NCI-H187 (cell line): ENCODE measurements around the gene RPS26.

ENCODE experiments used
- DNase-seq, 2 experiments: peaks; one replicate each; lab custom pipeline; 2025; lab: John Stamatoyannopoulos, UW

Gene RPS26

DNA sequence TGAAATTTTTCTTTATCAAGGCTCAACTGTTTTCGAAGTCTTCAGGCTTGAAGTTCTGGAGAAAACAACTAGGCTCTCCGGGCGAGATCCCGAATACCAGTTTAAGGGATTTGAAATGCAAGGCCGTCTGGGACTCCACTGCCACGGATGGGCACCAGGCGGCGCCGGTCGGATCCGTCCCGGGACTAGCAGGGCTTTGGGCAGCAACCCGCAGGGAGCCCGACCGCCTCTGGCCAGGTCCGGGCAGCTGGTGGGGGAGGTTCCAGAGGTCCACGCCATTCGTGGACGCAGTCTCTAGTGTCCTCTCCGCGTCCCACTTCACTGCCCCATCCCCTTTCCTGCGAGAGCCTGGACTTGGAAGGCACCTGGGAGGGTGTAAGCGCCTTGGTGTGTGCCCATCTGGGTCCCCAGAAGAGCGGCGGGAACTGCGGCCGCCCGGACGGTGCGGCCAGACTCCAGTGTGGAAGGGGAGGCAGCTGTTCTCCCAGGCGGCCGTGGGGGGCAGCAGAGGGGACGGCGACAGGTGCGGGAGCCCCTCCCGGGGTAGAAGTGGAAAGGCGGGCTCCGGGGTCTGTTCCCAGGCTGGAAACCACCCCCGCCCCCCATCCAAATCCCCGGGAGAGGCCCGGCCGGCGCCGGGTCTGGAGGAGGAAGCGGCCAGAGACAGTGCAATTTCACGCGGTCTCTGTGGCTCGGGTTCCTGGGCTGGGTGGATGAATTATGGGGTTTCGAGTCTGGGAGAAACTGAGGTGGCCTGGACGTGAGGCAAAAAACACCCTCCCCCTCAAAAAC is 37.4 kb downstream of the RPS26 start:
- peak; percentile 18 to 35 for DNase-seq

- peak; percentile 43 to 54 for DNase-seq
Measured at GRCh38 chr12:56079723-56080555, 38.2 kb downstream of the RPS26 start, which contains the start of gene ERBB3. Gene ERBB3, plus strand, starts transcription at chr12:56080165. Its CDS starts 136 bp downstream, at chr12:56080301.

- no peak for DNase-seq
Measured at GRCh38 chr12:56080556-56081138, 38.9 kb downstream of the RPS26 start.

DNA sequence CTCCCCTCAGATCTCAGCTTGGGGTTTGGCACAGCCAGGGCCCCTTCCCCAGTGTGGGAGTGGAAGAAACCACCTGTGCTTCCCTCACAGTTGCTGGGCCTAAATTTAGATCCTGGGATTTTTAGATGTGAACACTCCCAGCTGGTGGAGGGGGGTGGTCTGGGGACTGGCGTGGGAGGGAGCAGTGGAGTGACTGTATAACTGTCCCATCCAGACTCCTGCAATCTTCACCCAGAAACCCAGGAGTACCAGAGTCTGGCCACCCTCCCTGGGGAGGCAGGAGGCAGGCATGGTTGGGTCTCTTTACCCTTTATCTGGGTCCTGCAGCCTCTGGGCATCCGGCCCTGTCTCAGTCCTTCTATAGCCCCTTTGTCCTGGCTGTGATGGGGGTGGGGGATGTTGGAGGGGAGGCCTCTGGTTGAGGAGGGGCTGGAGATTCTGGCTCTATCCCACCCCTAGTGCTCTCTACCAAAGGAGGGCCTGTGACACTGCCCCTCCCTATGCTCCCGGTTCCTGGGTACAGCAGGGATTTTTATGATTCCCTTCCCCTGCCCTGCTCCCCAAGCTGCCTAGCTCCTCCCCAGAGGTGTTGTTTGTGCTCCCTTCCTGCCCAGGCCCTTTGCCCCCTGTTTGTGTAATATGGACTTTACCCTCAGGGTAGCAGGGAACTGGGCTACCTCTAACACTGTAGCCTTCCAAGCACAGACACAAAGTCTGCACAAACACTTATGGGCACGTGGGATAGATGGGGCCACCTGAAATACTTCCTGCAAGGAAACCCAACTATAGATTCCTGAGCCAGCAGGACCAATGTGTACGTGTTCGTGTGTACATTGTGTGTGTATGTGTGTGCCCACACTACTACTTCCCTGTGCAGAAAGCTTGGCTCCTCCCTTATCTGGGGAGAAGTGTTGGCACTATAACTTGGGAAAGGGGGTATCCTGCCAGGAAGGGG is 40.0 kb downstream of the RPS26 start:
- DNase-seq = no peak

DNA sequence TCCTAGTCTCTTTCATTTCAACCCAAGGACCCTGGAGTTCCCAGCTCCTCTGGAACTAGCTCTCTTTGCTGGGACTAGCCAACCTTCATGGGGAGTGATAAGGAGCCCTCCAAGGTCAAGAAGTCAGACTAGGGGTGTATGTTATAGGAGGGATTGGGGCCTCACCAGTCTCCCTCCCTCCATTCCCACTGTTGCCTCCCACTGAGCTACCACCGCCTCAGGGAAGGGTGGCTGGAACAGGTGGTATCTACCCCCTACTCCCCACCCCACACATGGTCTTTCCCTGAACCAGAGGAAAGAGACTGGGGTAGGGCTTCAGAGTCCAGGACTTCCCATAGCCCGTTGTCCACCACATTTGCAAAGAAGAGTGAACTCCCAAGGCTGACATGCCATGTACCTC is 40.7 kb downstream of the RPS26 start:
- DNase-seq = no peak

GRCh38 chr12:56082967-56083366 is 41.2 kb downstream of the RPS26 start:
- DNase-seq = no peak

DNA sequence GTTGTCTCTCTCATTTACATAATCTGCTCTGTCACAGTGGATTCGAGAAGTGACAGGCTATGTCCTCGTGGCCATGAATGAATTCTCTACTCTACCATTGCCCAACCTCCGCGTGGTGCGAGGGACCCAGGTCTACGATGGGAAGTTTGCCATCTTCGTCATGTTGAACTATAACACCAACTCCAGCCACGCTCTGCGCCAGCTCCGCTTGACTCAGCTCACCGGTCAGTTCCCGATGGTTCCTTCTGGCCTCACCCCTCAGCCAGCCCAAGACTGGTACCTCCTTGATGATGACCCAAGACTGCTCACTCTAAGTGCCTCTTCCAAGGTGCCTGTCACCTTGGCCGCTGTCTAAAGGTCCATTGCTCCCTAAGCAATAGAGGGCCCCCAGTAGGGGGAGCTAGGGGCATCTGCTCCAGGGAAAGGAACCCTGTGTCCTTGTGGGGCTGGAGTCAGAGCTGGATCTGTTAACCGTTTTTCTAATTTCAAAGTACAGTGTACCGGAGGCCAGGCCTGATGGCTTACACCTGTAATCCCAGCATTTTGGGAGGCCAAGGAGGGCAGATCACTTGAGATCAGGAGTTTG is 43.3 kb downstream of the RPS26 start:
- DNase-seq = no peak

GRCh38 chr12:56086096-56086495 is 44.4 kb downstream of the RPS26 start:
- DNase-seq = no peak

- DNase-seq = no peak
Measured at GRCh38 chr12:56086608-56087007, 44.9 kb downstream of the RPS26 start.

- DNase-seq = peak; percentile 12 to 20
Measured at GRCh38 chr12:56087220-56087619, 45.5 kb downstream of the RPS26 start.
